COLO668 (cell line): Measurements from ENCODE around the gene ATRX.
"Not testable (repeated sequence)": the region's sequence is repeated elsewhere in the genome, so short reads cannot be mapped to it uniquely, and the experiment has no call there.

Source experiments
- DNase-seq: peaks from one replicate; lab custom pipeline; 2025; ENCODE audit not compliant: unreplicated experiment; lab: John Stamatoyannopoulos, UW

Gene ATRX, protein sequence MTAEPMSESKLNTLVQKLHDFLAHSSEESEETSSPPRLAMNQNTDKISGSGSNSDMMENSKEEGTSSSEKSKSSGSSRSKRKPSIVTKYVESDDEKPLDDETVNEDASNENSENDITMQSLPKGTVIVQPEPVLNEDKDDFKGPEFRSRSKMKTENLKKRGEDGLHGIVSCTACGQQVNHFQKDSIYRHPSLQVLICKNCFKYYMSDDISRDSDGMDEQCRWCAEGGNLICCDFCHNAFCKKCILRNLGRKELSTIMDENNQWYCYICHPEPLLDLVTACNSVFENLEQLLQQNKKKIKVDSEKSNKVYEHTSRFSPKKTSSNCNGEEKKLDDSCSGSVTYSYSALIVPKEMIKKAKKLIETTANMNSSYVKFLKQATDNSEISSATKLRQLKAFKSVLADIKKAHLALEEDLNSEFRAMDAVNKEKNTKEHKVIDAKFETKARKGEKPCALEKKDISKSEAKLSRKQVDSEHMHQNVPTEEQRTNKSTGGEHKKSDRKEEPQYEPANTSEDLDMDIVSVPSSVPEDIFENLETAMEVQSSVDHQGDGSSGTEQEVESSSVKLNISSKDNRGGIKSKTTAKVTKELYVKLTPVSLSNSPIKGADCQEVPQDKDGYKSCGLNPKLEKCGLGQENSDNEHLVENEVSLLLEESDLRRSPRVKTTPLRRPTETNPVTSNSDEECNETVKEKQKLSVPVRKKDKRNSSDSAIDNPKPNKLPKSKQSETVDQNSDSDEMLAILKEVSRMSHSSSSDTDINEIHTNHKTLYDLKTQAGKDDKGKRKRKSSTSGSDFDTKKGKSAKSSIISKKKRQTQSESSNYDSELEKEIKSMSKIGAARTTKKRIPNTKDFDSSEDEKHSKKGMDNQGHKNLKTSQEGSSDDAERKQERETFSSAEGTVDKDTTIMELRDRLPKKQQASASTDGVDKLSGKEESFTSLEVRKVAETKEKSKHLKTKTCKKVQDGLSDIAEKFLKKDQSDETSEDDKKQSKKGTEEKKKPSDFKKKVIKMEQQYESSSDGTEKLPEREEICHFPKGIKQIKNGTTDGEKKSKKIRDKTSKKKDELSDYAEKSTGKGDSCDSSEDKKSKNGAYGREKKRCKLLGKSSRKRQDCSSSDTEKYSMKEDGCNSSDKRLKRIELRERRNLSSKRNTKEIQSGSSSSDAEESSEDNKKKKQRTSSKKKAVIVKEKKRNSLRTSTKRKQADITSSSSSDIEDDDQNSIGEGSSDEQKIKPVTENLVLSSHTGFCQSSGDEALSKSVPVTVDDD (N-terminal part only)

GRCh38 chrX:77785486-77786364 lies at the start of gene ATRX:
ATRX (minus strand) TSS chrX:77786216; CDS start chrX:77786001, 215 bp downstream.
- DNase-seq, result peak; percentile 67

- not testable (repeated sequence) for DNase-seq
Observed at GRCh38 chrX:77831544-77831943, 45.5 kb upstream of the ATRX start.

GRCh38 chrX:77821989-77822388 lies 36.0 kb upstream of the ATRX start:
- DNase-seq, result not testable (repeated sequence)

DNA sequence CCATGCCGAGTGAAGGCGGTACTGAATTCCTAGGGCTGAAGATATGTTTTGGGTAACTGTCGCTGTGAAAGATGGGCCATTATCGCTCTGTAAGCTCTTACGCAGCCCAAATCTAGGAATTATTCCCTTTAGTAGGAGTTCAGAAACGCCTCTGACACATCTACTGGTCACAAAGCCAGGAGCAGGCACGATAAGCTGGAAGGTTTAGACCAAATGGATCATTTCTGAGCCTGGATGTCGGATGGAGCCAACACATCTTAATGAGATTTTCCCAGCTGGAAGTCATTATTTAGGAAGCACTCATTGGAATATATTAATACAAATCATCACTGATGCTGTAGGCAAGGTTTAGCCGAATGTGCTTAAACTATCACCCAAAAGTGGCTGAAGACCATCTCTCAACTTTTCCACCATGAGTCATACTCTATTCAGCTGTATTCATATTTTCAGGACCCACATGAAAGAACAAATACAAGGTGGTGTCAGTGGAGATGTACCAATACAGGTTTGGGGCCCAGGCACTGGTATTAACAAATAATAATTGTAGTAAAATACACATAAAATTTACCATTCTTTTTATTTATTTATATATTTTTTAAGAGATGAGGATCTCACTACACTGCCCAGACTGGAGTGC lies 34.2 kb upstream of the ATRX start:
- DNase-seq, result no peak

DNA sequence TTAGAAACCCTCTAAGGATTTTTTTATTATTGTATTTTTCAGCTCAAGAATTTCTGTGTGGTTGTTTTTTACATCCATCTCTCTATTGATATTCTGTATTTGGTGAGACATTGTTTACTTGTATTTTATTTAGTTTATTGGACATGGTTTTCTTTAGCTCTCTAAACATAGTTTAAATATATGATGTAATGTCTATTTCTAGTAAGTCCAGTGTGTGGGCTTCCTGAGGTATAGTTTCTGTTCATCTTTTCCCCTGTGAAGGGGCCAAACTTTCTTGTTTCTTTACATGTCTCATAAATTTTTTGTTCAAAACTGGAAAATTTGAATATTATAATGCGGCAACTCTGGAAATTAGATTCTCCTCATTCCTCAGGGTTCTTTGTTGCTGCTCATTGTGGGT lies 28.2 kb upstream of the ATRX start:
- DNase-seq, result no peak

GRCh38 chrX:77802201-77802600 lies 16.2 kb upstream of the ATRX start:
- DNase-seq, result no peak

DNA sequence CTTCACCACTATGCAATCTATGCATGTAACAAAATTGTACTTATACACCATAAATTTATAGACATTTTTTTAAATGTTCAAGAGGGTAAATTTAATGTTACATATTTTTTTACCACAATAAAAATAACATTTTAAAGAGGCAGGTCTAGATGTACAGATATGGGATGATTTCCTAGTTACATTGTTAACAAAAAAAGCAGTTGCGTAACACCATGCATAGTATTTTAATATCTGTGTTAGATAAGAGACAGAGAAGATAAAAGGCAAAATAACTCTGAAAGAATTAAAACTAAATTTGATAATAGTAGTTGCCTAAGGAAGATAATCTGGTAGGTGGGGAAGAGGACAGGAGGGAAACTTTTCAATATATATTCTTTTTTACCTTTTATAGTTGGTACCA lies 9.1 kb upstream of the ATRX start:
- no peak for DNase-seq

DNA sequence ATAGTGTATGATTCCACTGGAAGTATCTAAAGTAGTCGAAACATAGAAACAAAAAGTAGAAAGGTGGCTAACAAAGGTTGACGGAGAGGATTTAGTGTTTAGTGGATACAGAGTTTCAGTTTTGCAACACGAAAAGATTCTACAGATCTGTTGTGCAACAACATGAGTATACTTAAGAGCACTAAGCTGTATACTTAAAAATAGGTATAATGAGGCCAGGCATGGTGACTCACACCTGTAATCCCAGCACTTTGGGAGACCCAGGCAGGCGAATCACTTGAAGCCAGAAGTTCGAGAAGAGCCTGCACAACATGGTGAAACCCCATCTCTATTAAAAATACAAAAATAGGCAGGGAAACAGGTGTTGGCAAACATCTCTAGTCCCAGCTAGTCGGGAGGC lies 7.9 kb upstream of the ATRX start:
- no peak for DNase-seq

DNA sequence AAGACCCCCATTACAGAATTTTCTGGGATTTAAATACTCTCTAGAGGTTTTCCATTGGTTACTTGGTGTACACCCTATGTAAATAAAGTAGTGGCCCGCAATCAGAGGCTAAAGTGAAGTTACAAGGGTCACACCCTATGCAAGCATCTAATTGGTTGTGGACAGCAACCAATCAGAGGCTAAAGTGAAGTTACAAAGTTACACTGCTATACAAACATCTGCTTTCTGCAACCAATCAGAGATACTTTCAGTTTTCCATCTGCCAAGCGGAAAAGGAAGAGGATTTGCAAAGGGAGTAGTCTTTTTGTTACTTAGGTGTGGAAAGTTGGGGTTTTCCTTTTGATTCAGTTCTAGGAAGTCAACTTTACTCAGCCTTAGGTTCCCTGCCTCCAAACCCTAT lies 2.0 kb upstream of the ATRX start:
- no peak for DNase-seq

DNA sequence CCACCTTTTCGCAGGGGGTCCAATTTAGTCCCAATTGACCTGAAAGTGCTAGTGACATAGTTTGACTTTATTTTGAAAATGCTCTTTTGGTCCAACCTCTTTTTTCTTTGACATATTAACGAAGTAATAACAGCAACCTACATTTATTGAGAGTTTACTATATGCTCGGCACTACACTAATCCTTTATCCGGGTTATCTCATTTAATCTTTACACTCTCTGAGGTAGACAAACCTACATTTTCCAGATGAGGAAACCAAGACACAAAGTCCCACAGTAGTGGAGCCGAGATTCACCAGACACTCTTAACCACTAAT lies 307 bp upstream of the ATRX start:
- no peak for DNase-seq

DNA sequence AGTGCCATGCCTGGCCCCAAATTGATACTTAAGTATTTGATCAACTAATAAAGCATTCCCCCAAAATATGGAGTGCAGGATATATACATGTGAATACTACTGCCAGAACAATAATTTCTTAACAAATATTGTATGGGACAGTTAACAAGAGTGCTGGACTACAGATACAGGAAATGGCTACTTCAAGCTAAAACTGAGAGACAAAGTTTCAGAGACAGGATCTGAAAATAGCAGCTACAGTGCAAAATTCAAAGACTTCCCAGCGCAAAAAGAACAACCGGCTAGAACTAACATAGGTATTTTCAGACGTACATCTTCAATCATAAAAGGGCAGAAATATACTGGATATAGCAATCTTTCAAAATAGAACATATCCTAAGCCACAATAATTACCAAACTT lies 6.3 kb downstream of the ATRX start:
- DNase-seq, result no peak

DNA sequence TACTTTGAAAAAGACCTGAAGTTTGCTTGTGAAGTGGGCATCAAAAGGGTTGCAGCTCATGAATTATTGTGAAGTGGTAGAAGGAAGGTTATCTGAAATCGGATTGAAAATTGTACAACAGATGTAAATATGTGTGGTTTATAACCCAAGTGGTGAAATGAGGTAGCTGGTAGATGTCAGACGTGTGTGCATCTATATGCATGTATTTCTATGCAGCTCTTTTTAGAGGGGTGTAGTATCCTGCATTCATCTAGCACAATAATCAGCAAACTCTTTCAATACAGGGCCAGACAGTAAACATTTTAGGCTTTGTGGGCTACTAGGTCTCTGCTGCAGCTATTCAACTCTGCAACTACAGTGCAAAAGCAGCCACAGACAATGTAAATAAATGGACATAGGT lies 9.4 kb downstream of the ATRX start:
- no peak for DNase-seq

DNA sequence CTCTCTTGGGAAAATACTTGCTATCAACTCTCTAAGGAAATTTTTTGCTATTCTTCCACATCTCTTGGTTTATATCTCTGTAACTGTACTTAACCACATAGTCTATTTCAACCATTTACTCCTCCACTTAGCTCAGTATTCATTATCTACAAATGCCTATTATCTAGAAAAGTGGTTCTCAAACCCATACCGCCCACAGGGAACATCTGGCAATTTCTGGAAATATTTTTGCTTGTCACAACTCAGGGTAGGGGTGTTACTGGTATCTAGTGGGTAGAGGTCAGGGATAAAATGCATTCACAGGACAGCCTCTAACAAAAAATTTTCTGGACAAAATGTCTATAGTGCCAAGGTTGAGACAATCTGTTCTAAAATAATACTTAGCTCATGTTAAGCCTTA lies 14.4 kb downstream of the ATRX start:
- no peak for DNase-seq

GRCh38 chrX:77768787-77769186 lies 17.2 kb downstream of the ATRX start:
- no peak for DNase-seq

GRCh38 chrX:77766212-77766611 lies 19.8 kb downstream of the ATRX start:
- not testable (repeated sequence) for DNase-seq

DNA sequence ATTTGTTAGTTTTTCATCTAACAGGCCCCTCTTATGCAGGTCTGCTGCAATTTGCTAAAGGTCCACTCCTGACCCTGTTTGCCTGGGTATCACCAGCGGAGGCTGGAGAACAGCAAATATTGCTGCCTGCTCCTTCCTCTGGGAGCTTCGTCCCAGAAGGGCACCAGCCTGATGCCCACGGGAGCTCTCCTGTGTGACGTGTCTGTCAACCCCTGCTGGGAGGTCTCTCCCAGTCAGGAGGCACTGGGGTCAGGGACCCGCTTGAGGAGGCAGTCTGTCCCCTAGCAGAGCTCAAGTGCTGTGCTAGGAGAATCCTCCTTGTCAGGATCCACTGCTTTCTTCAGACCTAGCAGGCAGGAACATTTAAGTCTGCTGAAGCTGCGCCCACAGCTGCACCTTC lies 30.5 kb downstream of the ATRX start:
- DNase-seq, result no peak

DNA sequence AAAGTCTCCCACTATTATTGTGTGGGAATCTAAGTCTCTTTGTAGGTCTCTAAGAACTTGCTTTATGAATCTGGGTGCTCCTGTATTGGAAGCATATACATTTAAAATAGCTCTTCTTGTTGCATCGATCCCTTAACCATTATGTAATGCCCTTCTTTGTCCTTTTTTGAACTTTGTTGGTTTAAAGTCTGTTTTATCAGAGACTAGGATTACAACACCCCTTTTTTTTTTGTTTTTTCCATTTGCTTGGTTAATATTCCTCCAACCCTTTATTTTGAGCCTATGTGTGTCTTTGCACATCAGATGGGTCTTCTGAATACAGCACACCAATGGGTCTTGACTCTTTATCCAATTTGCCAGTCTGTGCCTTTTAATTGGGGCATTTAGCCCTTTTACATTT lies 32.1 kb downstream of the ATRX start:
- not testable (repeated sequence) for DNase-seq

DNA sequence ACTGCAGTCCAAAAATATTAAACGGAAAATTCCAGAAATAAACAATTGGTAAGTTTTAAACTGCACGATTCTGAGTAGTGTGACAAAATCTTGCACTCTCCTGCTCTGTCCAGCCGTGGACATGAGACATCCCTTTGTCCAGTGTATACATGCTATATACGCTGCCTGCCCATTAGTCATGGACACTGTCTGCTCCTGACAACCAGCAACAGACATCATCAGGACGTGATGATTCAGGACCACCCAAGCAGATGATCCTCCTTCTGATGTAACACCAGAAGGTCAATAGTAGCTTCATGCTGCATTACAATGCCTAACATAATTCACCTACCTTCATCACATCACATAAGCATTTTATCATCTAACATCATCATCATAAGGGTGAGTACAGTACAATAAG lies 36.3 kb downstream of the ATRX start:
- DNase-seq, result no peak

DNA sequence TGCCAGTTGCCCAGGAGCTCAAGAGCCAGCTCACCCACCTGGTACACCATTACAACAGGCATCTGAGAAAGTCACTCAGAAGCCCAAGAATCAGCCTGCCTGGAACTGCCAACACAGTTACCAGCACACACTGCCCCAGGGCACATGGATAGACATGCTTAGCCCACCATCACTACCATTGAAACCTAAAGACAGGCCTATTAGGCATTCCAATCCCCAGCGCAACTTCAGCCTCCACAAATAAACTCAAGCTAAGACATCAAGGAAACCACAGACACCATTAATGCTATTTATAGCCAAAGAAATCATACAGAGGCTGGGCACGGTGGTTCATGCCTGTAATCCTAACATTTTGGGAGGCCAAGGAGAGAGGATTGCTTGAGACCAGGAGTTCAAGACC lies 42.3 kb downstream of the ATRX start:
- DNase-seq, result no peak
